Measurements from ENCODE around the gene KIF5A.

Gene KIF5A

DNA sequence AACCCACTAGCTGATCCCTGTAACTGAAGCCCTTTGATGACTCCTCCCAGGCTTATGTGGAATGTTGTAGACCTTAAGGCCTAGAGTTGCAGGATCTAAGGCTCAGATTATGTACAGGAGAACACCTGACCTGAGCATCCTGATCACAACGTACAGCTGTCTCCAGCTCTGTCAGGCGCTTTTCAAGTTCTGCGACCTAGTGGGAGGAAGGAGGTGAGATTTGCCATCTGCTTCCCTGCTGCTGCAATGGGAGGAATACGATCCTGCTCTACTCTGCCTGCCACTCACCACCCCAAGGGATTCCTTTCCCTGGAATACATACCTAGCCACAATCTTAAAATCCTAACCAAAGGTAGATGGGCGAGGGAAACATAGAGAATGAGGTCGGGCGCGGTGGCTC, 16.7 kb upstream of the KIF5A start:
- ATAC-seq, result no peak

DNA sequence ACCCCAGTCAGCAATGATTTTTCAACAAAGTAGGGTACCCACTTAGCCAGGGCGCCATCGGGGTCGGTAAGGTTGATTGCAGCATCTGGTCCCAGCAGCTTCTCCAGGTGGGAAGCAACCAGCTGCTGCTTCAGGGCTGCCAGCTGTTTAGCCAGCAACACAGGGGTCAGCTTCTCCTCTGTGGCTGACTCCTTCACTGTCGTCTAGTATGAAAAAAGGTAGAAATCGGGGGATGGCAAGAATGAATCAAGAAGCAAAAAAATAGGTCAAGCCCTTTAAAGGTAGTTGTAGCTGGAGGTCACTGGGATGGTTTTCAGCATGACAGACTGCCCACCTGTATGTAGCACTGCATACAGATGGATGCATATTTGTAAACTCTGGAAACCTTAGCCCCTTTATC, 15.6 kb upstream of the KIF5A start:
- no peak for ATAC-seq
- TF ChIP-seq ZC3H10 (CRISPR knock-in tag; IDR thresholded peaks at IDR 0.05) (no peak), BACH2 (CRISPR knock-in tag; IDR thresholded peaks at IDR 0.05; ENCODE audit: borderline replicate concordance) (no peak), ISL1 (CRISPR knock-in tag; IDR thresholded peaks at IDR 0.05) (no peak), GLIS3 (CRISPR knock-in tag; IDR thresholded peaks at IDR 0.05) (no peak), ZFP3 (CRISPR knock-in tag; IDR thresholded peaks at IDR 0.05) (no peak), ZNF565 (CRISPR knock-in tag; conservative IDR thresholded peaks at IDR 0.05; ENCODE audit: low read depth) (no peak), OSR1 (CRISPR knock-in tag; IDR thresholded peaks at IDR 0.05) (no peak), ZNF70 (CRISPR knock-in tag; IDR thresholded peaks at IDR 0.05) (no peak), ZFP30 (CRISPR knock-in tag; IDR thresholded peaks at IDR 0.05) (no peak), ARNTL (CRISPR knock-in tag; IDR thresholded peaks at IDR 0.05; ENCODE audit: borderline replicate concordance, low read depth) (no peak), TCF4 (CRISPR knock-in tag; IDR thresholded peaks at IDR 0.05; ENCODE audit: borderline replicate concordance) (no peak), TOX (CRISPR knock-in tag; IDR thresholded peaks at IDR 0.05; ENCODE audit: borderline replicate concordance) (no peak), ESRRG (CRISPR knock-in tag; IDR thresholded peaks at IDR 0.05) (no peak)
- TF ChIP-seq, protein P1, sequence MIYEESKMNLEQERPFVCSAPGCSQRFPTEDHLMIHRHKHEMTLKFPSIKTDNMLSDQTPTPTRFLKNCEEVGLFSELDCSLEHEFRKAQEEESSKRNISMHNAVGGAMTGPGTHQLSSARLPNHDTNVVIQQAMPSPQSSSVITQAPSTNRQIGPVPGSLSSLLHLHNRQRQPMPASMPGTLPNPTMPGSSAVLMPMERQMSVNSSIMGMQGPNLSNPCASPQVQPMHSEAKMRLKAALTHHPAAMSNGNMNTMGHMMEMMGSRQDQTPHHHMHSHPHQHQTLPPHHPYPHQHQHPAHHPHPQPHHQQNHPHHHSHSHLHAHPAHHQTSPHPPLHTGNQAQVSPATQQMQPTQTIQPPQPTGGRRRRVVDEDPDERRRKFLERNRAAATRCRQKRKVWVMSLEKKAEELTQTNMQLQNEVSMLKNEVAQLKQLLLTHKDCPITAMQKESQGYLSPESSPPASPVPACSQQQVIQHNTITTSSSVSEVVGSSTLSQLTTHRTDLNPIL (CRISPR knock-in tag; IDR thresholded peaks at IDR 0.05; ENCODE audit: low read depth), result no peak
- TF ChIP-seq, protein P2, sequence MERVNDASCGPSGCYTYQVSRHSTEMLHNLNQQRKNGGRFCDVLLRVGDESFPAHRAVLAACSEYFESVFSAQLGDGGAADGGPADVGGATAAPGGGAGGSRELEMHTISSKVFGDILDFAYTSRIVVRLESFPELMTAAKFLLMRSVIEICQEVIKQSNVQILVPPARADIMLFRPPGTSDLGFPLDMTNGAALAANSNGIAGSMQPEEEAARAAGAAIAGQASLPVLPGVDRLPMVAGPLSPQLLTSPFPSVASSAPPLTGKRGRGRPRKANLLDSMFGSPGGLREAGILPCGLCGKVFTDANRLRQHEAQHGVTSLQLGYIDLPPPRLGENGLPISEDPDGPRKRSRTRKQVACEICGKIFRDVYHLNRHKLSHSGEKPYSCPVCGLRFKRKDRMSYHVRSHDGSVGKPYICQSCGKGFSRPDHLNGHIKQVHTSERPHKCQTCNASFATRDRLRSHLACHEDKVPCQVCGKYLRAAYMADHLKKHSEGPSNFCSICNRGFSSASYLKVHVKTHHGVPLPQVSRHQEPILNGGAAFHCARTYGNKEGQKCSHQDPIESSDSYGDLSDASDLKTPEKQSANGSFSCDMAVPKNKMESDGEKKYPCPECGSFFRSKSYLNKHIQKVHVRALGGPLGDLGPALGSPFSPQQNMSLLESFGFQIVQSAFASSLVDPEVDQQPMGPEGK (CRISPR knock-in tag; IDR thresholded peaks at IDR 0.05; ENCODE audit: borderline replicate concordance), result no peak

More for the DNA sequence above, 16.7 kb upstream of the KIF5A start:
- TF ChIP-seq ZFP30 (CRISPR knock-in tag; IDR thresholded peaks at IDR 0.05), result no peak
- TF ChIP-seq, protein P3, sequence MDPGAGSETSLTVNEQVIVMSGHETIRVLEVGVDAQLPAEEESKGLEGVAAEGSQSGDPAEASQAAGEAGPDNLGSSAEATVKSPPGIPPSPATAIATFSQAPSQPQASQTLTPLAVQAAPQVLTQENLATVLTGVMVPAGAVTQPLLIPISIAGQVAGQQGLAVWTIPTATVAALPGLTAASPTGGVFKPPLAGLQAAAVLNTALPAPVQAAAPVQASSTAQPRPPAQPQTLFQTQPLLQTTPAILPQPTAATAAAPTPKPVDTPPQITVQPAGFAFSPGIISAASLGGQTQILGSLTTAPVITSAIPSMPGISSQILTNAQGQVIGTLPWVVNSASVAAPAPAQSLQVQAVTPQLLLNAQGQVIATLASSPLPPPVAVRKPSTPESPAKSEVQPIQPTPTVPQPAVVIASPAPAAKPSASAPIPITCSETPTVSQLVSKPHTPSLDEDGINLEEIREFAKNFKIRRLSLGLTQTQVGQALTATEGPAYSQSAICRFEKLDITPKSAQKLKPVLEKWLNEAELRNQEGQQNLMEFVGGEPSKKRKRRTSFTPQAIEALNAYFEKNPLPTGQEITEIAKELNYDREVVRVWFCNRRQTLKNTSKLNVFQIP (CRISPR knock-in tag; IDR thresholded peaks at IDR 0.05; ENCODE audit: borderline replicate concordance, low read depth), result no peak
- TF ChIP-seq, protein P4, sequence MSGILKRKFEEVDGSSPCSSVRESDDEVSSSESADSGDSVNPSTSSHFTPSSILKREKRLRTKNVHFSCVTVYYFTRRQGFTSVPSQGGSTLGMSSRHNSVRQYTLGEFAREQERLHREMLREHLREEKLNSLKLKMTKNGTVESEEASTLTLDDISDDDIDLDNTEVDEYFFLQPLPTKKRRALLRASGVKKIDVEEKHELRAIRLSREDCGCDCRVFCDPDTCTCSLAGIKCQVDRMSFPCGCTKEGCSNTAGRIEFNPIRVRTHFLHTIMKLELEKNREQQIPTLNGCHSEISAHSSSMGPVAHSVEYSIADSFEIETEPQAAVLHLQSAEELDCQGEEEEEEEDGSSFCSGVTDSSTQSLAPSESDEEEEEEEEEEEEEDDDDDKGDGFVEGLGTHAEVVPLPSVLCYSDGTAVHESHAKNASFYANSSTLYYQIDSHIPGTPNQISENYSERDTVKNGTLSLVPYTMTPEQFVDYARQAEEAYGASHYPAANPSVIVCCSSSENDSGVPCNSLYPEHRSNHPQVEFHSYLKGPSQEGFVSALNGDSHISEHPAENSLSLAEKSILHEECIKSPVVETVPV (CRISPR knock-in tag; IDR thresholded peaks at IDR 0.05), result no peak
- no peak for TF ChIP-seq GLIS3 (CRISPR knock-in tag; IDR thresholded peaks at IDR 0.05)
- TF ChIP-seq TOX (CRISPR knock-in tag; IDR thresholded peaks at IDR 0.05; ENCODE audit: borderline replicate concordance), result no peak
- no peak for TF ChIP-seq SNAI2 (CRISPR knock-in tag; IDR thresholded peaks at IDR 0.05)

DNA sequence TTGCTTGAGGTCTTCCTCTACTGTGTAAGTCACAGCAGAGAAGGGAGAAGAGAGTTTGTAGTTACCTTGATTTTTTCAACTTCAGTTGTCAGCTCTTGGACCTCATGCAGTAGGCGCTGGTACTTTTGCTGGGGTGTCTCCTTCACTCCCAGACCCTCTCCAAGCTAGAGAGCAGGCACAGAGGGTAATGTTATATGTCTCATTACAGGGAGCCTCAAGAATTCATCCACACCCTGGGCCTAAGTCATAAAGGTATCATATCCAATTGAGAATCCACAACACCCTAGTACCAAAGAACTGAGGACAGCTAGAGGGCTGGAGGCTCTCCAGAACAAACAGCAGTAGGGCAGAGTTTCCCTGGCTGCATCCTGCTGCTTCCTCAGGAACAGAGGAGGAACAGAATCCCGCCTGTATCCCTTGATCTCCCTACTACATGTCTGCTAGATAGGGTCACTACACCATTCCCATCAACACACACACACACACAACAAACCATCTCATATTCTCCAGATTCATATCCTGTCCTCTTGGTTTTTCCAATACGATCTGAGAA, 14.8 kb upstream of the KIF5A start:
- no peak for ATAC-seq
- TF ChIP-seq, protein P1 (CRISPR knock-in tag; IDR thresholded peaks at IDR 0.05; ENCODE audit: low read depth), result no peak
- TF ChIP-seq ZFP30 (CRISPR knock-in tag; IDR thresholded peaks at IDR 0.05) (no peak), ZFP3 (CRISPR knock-in tag; IDR thresholded peaks at IDR 0.05) (no peak), TOX (CRISPR knock-in tag; IDR thresholded peaks at IDR 0.05; ENCODE audit: borderline replicate concordance) (no peak), ARNTL (CRISPR knock-in tag; IDR thresholded peaks at IDR 0.05; ENCODE audit: borderline replicate concordance, low read depth) (no peak), ESRRG (CRISPR knock-in tag; IDR thresholded peaks at IDR 0.05) (no peak), RARB (CRISPR knock-in tag; IDR thresholded peaks at IDR 0.05) (no peak), ZNF70 (CRISPR knock-in tag; IDR thresholded peaks at IDR 0.05) (no peak), ZNF8 (CRISPR knock-in tag; IDR thresholded peaks at IDR 0.05) (no peak), ZC3H10 (CRISPR knock-in tag; IDR thresholded peaks at IDR 0.05) (no peak), PPARA (CRISPR knock-in tag; IDR thresholded peaks at IDR 0.05; ENCODE audit: borderline replicate concordance) (no peak), CSDC2 (CRISPR knock-in tag; IDR thresholded peaks at IDR 0.05) (no peak), OSR1 (CRISPR knock-in tag; IDR thresholded peaks at IDR 0.05) (no peak), TCF4 (CRISPR knock-in tag; IDR thresholded peaks at IDR 0.05; ENCODE audit: borderline replicate concordance) (no peak), ISL1 (CRISPR knock-in tag; IDR thresholded peaks at IDR 0.05) (no peak)
- TF ChIP-seq, protein P5, sequence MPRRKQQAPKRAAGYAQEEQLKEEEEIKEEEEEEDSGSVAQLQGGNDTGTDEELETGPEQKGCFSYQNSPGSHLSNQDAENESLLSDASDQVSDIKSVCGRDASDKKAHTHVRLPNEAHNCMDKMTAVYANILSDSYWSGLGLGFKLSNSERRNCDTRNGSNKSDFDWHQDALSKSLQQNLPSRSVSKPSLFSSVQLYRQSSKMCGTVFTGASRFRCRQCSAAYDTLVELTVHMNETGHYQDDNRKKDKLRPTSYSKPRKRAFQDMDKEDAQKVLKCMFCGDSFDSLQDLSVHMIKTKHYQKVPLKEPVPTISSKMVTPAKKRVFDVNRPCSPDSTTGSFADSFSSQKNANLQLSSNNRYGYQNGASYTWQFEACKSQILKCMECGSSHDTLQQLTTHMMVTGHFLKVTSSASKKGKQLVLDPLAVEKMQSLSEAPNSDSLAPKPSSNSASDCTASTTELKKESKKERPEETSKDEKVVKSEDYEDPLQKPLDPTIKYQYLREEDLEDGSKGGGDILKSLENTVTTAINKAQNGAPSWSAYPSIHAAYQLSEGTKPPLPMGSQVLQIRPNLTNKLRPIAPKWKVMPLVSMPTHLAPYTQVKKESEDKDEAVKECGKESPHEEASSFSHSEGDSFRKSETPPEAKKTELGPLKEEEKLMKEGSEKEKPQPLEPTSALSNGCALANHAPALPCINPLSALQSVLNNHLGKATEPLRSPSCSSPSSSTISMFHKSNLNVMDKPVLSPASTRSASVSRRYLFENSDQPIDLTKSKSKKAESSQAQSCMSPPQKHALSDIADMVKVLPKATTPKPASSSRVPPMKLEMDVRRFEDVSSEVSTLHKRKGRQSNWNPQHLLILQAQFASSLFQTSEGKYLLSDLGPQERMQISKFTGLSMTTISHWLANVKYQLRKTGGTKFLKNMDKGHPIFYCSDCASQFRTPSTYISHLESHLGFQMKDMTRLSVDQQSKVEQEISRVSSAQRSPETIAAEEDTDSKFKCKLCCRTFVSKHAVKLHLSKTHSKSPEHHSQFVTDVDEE (CRISPR knock-in tag; IDR thresholded peaks at IDR 0.05), result no peak
- TF ChIP-seq, protein P4 (CRISPR knock-in tag; IDR thresholded peaks at IDR 0.05), result no peak
- TF ChIP-seq, protein P3 (CRISPR knock-in tag; IDR thresholded peaks at IDR 0.05; ENCODE audit: borderline replicate concordance, low read depth), result no peak

Measured in SK-N-SH treated with all-trans-retinoic acid at 6 μM for 48 hours (cell line).